KG1 (cell line): Measurements from ENCODE around the gene ANKRD11.
"Not testable (repeated sequence)": the region's sequence is repeated elsewhere in the genome, so short reads cannot be mapped to it uniquely, and the experiment has no call there.

ENCODE experiments used
- DNase-seq: peaks from one replicate; lab custom pipeline; 2025; lab: John Stamatoyannopoulos, UW

Gene ANKRD11

GRCh38 chr16:89428605-89429004 is 61.8 kb downstream of the ANKRD11 start:
- not testable (repeated sequence) for DNase-seq

DNA sequence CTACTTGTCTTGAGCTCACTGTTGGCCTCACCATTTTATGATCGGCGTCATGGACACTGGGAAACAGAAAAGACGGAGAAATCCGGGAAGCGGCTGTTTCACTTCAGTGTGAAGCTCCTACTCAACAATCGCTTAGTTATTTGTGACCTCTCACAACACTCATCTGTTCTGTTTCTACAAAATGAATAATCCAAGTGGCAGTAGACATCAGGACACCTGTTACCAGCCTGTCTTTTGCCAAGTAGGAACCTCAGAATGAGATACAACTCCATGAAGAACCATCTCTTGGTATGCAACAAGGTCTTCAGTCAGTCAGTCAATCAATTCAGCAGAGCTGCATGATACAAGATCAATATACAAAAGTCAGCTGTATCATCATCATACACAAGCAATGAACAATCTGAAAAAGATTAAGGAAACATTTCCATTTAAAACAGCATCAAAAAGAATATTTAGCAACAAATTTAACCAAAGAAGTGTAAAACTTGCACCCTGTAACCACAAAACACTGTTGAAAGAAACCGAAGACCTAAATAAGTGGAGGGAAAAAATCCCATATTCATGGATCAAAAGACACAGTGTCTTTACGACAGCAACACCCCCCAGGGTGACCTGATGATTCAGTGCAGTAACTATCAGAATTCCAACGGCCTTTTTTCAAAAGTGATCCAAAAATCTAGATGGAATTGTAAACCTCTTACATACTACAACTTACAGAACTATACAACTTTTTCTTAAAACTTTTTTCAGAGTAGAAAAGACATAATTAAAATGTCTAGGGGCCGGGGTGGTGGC is 63.4 kb downstream of the ANKRD11 start:
- no peak for DNase-seq

DNA sequence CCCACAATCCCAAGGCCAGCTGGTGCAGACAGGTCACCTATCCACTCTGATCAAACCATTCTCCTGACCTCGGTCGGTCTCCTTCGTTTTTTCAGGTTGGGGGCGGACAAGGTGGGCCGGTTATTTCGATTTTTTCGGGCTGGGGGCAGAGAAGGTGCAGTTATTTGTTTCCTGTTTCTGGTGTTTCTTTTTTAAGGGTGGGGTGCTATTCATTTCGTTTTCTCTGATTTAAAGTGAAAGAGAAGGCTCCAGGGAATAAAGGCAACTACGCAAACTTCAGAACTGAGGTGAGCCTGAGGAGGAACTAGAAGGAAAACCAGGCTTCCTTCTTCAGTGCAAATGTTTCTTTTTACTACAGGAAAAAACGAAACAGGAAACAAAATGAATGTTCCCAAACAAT is 64.8 kb downstream of the ANKRD11 start:
- no peak for DNase-seq

DNA sequence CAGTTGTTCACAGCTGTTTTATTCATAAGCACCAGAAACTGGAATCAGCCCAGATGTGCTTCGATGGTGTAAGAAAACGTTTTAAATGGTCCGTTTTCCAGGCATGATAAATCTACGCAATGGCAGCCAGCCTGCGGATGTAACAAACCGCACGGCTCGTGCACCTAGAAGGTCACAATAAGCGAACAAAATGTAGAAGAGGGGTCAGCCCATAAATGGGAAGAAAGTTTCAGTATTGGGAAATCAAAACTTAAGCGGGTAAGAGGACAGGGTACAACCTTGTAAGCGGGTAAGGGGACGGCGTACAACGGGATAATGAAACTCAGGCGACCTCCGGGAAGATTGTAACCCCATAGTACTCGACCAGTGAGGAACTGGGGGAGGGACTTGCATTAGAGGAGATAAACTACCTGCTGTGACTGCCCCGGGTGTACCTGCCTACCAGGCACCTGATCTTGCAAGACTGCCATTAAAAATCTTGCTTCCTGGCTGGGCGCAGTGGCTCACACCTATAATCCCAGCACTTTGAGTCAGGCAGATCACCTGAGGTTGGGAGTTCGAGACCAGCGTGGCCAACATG is 66.6 kb downstream of the ANKRD11 start:
- DNase-seq = no peak

DNA sequence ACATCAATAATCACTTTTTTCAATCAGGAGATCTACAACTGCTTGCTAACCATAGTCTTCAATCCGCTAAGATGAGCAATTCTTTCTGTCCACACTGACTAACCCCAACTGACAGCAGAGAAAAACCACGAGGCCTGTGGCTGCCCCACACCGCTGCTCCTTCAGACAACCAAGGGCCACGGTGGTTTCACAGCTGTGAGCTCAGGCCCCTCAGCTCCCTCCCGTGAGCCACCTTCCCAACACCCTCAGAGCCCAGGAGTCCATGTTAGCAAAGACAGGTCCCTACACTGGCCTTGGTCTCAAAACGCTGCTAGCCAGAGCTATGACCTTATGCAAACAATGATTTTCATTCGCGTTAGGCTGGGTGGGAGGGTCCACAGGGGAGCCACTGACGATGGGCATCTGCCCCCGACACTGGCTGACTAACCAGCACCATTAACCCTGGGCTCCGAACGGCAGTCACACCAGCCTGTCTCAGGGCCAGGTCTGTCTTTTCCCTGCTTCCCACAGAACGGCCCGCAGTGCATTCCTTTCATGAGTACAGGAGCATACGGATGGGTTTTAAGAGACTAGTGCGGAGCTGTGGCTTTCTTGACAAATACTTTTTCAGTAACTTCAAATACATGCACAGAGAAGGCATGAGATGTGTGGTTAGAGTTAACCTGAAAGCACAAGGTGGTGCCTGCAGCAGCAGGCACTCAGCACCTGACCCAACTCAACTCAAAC is 67.3 kb downstream of the ANKRD11 start:
- DNase-seq = no peak

- DNase-seq = no peak
These were observed 67.8 kb downstream of the ANKRD11 start for GRCh38 chr16:89422527-89422904.

GRCh38 chr16:89421300-89421699 is 69.1 kb downstream of the ANKRD11 start:
- not testable (repeated sequence) for DNase-seq

- no peak for DNase-seq
These were observed 70.2 kb downstream of the ANKRD11 start for GRCh38 chr16:89420204-89420603.

- DNase-seq = no peak
These were observed 72.0 kb downstream of the ANKRD11 start for GRCh38 chr16:89418352-89418751.

DNA sequence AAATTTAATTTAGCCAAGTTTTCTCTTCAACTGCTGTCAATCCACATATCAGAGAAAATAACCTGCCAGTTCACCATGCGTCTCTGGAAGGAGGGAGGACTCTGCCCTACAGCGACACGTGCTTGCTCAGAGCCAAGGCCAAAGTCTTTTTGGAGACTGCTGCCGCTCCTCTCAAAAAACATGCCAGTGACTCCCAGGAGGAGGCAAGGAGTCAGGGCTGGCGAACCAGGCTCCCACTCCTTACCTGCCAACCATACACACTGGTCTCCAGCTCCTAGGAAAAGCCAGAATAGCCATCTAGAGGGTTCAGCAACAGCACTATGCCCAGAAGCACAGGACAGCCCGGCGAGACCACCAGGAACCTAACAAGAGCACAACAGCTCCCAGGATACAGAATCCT is 73.0 kb downstream of the ANKRD11 start:
- DNase-seq = no peak

DNA sequence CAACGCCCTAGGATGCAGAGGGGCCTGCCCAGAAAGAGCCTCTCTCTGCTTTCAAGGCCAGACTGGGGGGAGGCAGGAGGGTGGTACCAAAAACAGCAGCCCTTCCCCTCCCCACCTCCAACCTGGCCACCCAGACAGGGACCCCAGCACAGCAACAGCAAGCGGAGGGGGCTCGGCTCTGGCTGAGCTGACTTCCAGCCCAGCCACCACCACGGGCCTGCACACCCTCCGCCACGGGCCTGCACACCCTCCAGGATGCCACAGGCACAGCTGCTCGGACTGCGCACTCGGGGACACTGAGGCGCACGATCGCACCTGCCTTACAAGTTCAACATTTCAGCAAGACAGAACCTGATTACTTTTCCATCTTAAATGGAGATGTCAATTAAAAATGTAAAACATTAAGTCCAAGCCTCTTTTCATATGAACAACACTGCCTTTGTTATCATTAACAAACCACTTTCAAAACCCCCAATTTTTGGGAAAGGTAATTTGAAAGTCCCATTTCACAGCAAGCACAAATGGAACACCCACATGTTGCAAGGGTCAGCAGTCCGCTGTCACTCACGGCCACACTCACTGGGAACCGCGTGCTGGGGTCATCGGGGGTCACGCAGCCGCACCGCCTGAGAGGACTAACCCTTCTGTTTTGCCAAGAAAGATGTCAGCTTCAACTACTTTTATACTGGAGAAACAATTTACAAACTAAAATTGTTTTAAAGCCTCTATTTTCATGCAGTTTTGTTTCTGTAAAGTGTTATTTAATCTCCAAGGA is 76.4 kb downstream of the ANKRD11 start:
- no peak for DNase-seq

GRCh38 chr16:89412811-89413210 is 77.5 kb downstream of the ANKRD11 start:
- no peak for DNase-seq

GRCh38 chr16:89411335-89411850 is 79.0 kb downstream of the ANKRD11 start:
- DNase-seq = no peak

- no peak for DNase-seq
These were observed 79.5 kb downstream of the ANKRD11 start for GRCh38 chr16:89410794-89411309.

DNA sequence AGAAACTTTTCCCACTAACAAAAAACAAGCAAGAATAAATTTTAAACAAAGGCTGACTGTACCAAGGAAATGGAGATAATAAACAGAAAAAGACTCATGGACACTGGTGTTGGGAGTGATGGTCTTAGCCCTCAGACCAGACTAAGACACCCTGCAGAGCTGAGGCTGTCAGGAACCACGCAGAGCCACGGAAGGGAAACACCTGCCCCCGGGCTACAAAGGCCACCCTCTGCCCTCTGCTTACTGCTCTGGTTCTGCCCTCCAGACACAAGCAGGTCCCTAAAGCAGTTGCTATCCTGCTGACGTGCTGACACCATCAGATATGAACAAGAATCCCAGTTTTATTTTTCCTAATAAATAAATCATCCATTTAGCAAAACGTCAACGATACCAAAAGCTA is 80.0 kb downstream of the ANKRD11 start:
- no peak for DNase-seq

DNA sequence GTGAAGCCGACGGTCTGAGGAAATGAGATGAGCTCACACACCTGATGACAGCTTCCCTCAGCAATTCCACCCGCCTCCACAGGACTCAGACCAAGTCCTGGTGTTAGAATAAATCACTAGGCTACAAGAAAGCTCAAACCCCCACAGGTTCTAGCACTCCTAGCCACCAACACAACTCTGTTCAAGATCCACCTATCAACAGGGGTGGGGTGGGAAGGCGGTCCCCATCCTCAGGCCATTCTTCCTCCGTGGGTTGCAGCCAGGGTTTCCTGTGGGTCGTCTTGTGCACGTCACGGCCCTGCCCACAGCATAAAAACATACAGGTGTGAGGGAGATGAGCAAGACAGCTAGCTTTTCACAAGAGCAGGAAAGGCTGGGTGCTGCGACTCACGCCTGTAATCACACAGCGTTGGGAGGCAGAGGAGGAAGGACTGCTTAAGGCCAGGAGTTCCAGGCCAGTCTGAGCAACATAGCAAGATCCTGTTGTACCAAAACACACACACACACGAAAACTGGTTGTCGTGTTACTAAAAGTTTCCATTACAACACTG is 81.1 kb downstream of the ANKRD11 start:
- no peak for DNase-seq

DNA sequence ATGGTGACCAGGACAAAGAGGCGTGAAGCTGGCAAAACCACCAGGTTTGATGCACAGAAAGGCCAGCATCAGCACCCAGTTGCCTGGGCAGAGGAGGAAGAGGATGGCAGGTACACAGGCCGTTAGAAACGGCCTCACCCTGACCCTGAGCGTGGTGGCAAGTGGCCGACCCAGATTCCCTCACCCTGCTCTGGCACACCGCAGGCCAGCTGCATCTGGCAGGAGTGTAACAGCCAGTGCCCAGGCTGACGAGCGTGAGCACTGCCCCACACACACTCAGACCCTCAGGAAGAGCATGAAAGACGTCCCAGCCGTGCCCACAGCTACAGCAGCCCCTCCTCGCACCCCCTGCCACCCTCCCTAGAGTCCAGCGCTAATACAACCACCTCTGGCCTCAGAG is 82.0 kb downstream of the ANKRD11 start:
- no peak for DNase-seq

DNA sequence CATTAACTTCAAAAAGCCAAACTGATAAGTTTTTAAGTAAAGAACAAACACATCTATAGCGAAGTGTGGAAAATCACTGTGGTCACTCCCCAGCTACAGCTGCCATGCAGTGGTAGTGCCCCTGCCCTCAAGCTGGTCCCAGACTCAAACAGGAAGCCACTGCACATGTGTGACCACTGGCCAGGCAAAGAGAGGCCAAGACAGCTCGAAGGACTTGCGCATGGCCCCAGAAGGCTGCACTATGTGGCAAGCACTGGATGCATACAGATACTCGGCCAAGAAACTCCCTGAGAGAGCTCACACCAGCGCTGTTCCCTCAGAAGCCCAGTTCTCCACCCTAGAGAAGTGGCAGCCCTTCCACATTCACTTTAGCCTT is 82.4 kb downstream of the ANKRD11 start:
- DNase-seq = no peak

DNA sequence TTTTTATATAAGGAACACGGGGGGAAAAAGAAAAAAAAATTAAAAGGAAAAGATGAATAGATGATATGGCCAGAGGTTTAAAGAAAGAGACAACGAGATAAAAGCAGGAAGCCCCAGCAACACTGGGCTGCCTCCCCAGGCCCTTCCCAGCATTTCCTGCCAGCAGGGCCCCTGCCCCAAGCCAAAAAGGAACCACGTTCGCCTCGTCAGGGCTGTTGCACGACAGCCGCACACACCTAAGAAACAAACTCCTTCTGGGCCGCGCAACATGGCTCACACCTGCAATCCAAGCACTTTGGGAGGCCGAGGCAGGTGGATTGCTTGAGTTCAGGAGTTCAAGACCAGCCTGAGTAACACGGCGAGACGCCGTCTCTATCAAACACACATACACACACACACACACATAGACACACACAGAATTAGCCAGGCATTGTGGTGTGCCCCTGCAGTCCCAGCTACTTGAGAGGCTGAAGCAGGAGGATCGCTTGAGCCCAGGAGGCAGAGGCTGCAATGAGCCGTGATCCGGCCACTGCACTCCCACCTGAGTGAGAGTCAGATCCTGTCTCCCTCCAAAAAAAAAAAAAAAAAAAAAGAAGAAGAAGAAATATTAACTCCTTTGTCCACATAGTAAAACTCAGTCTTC is 83.0 kb downstream of the ANKRD11 start:
- no peak for DNase-seq

DNA sequence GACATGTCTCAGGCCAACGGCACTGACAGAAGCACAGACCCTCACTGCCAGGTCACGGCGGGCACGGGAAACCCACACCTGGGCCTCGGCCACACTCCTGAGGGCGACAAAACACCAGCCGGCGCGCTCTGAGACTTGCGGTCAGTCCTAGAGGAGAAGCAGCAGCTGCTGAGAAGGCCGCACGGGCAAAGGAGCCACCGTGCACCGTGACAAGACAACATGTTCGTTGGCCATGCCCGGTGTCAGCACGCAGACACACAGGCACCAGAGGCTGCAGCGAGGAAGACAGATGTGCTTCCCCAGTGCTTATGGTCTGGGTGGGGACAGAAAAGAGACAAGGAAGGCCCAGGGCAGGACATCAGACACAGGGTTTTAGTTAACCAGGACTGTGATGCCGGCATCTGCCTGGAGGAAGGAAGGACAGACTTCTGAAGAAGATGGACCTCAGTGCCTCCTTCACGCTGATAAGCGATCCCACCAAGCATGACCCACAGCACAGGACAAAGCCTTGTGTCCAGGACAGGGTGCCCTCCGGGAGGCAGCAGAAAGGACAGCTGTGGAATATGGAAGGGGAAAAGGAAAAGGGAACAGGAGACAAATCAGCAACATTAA is 84.0 kb downstream of the ANKRD11 start:
- no peak for DNase-seq

- no peak for DNase-seq
These were observed 85.8 kb downstream of the ANKRD11 start for GRCh38 chr16:89404561-89404960.
